AG10803 (cell line): ENCODE results near the gene ROR2.
A peak's percentile ranks its signal among the peaks of the same experiment; 100 is the strongest.

ENCODE experiments used
- DNase-seq: peaks from one replicate; pipeline ENCODE4 v3.0.0; 2010; ENCODE audit warnings: low read depth
- H3K4me3 ChIP-seq: 2 replicates; pipeline ENCODE4 v1.5.1; 2011; ENCODE audit warnings: mild to moderate bottlenecking, low read length, control low read depth
- TF ChIP-seq, protein P1 (sequence below): conservative IDR thresholded peaks from 2 replicates; pipeline ENCODE4 v1.5.1; 2011; ENCODE audit warnings: mild to moderate bottlenecking, low read length, control low read depth, inconsistent platforms

ROR2 gene

DNA sequence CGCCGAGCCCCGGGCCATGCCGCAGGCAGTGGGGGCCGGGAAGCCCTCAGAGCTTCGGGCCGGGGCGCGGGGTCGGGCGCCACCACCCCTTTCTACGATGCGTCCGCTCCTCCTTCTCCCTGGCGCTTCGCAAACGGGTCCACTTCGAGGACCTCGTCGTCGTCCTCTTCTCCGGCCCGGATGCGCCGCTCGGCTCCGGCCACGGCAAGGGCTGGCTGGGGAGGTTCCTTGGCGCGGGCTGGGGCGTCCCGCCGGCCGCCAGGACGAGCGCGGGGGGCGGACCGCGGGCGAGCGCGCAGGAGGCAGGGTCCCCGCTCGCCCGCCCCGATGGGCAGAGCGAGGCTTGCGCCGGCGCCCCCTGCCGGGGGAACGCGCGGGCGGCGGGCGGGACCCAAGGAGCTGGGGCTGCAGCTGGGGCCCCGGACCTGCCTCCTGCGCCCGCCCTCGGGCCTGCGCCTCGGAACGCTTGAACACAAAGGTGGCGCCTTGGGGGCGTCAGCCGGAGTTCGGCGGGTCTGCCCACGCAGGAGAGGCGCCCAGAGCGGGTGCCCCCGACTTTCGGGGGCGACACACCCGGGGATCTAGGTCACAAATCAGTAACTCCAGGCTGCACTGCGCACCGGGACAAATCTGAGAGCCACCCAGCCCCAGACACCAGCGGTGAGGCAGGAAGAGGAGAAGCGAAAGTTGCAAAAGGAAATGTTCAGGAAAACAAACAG is at the start of gene ROR2:
TSS of gene ROR2 (minus strand) at position 283 of the 719 bp plus-strand sequence.
- peak; percentile 35 for DNase-seq
- peak within 1 kb of the TSS; percentile 55 for H3K4me3 ChIP-seq
- TF ChIP-seq, protein P1, sequence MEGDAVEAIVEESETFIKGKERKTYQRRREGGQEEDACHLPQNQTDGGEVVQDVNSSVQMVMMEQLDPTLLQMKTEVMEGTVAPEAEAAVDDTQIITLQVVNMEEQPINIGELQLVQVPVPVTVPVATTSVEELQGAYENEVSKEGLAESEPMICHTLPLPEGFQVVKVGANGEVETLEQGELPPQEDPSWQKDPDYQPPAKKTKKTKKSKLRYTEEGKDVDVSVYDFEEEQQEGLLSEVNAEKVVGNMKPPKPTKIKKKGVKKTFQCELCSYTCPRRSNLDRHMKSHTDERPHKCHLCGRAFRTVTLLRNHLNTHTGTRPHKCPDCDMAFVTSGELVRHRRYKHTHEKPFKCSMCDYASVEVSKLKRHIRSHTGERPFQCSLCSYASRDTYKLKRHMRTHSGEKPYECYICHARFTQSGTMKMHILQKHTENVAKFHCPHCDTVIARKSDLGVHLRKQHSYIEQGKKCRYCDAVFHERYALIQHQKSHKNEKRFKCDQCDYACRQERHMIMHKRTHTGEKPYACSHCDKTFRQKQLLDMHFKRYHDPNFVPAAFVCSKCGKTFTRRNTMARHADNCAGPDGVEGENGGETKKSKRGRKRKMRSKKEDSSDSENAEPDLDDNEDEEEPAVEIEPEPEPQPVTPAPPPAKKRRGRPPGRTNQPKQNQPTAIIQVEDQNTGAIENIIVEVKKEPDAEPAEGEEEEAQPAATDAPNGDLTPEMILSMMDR: no peak

DNA sequence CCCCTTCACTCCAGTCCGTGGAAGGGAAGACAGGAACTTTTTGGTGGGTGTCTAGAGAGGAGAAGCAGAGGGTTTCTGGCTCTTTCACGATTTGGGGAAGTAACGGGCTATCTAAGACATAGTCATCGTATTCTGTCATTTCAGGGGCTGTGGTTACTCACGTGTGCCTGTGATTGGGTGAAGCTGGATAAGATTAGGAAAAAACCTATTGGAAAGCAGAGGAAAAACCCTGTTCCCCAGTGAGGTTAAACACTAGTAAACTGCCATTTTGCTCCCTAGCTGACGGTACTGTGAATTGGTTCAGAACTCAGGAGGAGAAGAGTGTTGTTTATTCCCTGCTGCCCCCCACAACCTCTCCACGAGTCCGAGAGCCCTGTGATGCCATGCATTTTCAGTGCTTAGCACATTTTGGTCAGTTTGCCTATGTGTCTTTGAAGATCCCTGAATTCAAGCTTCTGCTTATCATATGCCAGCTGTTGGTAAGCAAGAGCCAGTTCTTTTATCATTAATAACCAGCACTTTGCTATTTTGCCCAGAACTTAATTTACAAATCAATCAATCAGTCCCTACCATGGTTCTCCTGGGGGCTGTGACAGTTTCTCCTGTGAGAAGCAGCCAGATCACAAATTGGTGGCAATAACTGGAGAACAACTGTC is 45.1 kb upstream of the ROR2 start:
- TF ChIP-seq, protein P1: no peak
- H3K4me3 ChIP-seq: no peak overlapping the region
- no peak for DNase-seq

DNA sequence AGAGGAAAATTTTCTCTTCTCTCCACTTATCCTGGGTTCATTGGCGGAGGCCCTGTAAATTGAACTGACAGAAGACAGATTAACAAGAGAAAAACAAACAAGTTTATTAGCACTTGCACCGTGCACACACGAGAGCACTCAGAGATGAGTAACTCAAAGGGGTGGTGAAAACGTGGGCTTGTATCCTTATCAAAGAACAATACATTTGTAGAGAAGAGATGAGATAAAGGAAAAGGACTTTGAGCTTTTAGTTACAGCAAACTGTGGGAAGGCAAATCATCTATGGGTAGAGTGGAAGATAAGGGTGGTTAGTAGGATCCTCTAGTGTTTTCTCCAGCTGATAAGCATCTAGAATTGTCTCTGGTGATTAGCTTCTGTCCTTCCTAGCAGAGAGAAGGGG is 44.4 kb upstream of the ROR2 start:
- H3K4me3 ChIP-seq: no peak overlapping the region
- TF ChIP-seq, protein P1: no peak
- DNase-seq: no peak

DNA sequence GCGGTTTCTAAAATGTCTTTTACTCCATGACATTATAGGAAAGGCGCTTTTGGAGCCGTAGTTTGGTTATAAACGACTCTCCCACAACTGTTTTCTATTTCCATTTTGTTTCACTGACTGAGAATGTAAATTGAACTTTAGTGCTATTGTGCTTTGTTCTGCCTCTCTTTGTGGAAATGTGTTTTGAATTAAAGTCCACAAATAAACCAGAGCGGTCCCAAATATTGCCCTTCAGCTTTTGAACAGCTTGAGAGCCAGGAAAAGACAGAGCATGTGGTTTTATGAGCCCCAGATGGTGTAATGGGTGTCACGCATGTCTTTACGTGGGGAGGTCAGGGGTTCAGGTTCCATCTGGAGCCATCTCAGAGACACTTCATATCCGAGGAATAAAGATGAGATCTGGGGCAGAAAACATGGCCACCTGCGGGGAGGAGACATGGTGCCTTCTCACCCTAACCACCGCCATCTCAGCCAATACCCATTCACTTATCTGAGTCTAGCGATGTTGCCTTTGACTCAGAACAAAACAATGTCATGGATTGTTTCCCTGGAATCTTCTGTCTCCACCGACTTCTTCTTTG is 42.5 kb upstream of the ROR2 start:
- TF ChIP-seq, protein P1: no peak
- peak; percentile 98 for DNase-seq
- peak overlapping the region; percentile 59 for H3K4me3 ChIP-seq

DNA sequence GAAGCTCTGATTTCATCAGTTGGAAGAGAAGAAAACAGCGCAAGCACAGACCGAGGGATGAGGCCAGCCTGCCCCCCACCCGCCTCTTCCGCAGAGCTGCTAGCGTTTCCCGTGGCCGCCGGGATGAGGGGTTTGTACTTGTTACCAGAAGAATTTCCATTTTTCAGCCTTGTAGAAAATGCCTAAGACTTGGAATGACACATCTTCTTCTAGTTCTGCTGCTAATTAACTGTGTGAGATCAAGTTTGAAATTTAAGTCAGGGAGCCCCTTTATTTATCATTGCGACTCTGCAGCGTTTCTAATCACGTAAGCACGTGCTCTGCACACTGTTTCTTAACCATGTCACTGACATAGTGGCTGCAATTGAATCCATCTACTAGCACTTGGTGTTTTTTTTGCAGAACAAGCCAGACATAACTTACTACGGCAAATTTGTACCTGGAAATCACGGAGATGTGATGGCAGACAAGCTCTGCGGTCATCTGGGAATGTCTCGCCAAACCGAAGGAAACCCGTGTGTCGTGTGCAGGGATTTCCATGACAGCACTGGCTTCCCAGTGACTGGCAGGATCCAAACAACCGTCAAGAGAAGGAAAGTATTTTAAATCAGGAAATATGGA is 41.8 kb upstream of the ROR2 start:
- peak overlapping the region; percentile 59 for H3K4me3 ChIP-seq
- peak; percentile 54 for DNase-seq
- TF ChIP-seq, protein P1: no peak

DNA sequence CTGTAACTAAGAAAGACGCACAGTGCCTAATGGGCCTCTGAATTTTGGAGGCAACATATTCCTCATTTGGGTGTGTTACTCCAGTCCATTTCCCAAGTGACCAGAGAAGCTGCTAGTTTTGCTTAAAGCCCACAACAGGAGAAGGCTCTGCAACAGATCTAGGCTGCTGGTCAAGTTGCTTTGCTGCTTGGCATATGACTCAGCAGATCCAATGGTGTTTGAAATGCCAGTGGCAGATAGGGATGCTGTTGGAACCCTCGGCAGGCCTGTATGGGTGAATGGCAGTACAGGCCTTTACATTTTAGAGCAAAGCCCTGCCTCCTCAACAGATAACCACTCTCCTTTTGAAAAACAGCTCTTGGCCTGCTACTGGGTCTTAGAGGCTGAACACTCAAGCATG is 36.2 kb upstream of the ROR2 start:
- DNase-seq: peak; percentile 31
- TF ChIP-seq, protein P1: no peak
- H3K4me3 ChIP-seq: no peak overlapping the region
